Parathyroid adenoma (tissue), 2 donors: ENCODE results near the gene TBC1D22A.

ENCODE experiments used
- H2AFZ ChIP-seq: fragments of 300-600 bp; sonication (generic); one replicate; pipeline ENCODE4 v1.7.0; 2017; ENCODE audit warnings: antibody characterized with exemption, mild to moderate bottlenecking
- H3K27ac ChIP-seq: fragments of 300-600 bp; sonication (generic); one replicate; pipeline ENCODE4 v1.7.0; 2017
- H3K27me3 ChIP-seq: fragments of 300-600 bp; sonication (generic); one replicate; pipeline ENCODE4 v1.7.0; 2017; ENCODE audit warnings: low read length; ENCODE audit not compliant: control insufficient read depth, insufficient read depth
- H3K36me3 ChIP-seq: fragments of 300-600 bp; sonication (generic); one replicate; pipeline ENCODE4 v1.7.0; 2017; ENCODE audit warnings: low read length; ENCODE audit not compliant: control insufficient read depth, insufficient read depth
- H3K4me1 ChIP-seq: fragments of 300-600 bp; sonication (generic); one replicate; pipeline ENCODE4 v1.7.0; 2017; ENCODE audit warnings: control low read depth
- H3K4me2 ChIP-seq: fragments of 300-600 bp; sonication (generic); one replicate; pipeline ENCODE4 v1.7.0; 2017; ENCODE audit warnings: low read length
- H3K4me3 ChIP-seq: fragments of 300-600 bp; sonication (generic); one replicate; pipeline ENCODE4 v1.7.0; 2017; ENCODE audit warnings: low read depth, low read length
- H3K79me2 ChIP-seq: fragments of 300-600 bp; sonication (generic); one replicate; pipeline ENCODE4 v1.7.0; 2017; ENCODE audit warnings: control low read depth
- H3K9ac ChIP-seq: fragments of 300-600 bp; sonication (generic); one replicate; pipeline ENCODE4 v1.7.0; 2017; ENCODE audit warnings: mild to moderate bottlenecking
- H3K9me3 ChIP-seq: fragments of 300-600 bp; sonication (generic); one replicate; pipeline ENCODE4 v1.7.0; 2017; ENCODE audit warnings: low read length; ENCODE audit not compliant: control insufficient read depth
- CTCF ChIP-seq: fragments of 300-600 bp; sonication (generic); IDR thresholded peaks from one replicate; pipeline ENCODE4 v1.7.0; 2017; ENCODE audit warnings: antibody characterized with exemption, mild to moderate bottlenecking
- donor health status: primary hyperparathyroidism.

Gene TBC1D22A

GRCh38 chr22:46972256-46972655 is 209.8 kb downstream of the TBC1D22A start:
- no peak overlapping the region for H2AFZ ChIP-seq
- H3K79me2 ChIP-seq, result no peaks in the 10 kb centered on the region
- H3K9ac ChIP-seq, result no peak overlapping the region
- H3K4me2 ChIP-seq, result no peak overlapping the region
- no peak overlapping the region for H3K4me3 ChIP-seq
- H3K36me3 ChIP-seq, result no peaks in the 10 kb centered on the region
- no peaks in the 10 kb centered on the region for H3K4me1 ChIP-seq
- H3K27ac ChIP-seq, result no peak overlapping the region
- H3K27me3 ChIP-seq, result no peaks in the 10 kb centered on the region
- H3K9me3 ChIP-seq, result no peaks in the 10 kb centered on the region
- TF ChIP-seq CTCF, result no peak

DNA sequence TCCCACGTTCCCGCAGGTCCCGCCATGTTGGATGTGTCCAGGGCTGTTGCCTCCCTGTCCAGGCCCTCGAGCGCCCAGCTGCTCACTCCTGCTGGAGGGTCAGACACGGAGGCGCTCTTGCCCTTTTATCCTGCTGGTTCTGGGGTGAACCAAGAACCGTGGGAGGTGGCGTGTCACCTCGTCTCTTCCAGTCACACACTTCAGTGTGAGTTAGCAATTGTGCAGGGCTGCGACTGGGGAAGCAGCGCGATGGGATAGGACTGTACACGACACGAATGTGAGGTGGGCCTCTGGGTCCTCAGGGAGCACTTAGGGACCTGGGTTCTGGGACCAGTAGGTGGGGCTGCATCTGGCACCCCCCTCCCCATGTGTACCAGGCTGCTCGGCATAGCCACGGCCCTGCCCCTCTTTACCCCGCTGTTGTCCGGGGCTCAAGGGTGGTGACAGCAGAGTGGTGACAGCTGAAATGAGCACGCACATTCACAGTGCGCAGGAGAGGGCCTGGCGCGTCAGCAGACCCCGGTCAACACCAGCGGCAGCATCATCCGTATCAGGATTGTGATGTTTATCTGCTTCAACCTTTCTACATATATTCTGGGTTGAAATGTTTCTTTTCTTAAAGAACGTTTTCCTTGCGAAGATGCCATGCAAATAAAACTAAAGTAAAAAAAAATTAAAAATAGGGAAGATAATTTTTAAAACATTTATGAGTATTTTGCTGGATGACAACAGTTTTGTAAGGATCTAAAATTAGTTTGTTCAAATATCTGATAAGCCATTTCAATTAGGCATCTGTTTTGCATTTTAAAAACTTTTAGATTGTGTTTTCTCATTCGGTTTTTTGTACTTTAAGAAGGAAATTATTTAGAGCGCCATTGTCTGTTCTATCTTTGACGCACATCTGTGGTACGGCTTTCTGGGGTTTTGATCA is 210.7 kb downstream of the TBC1D22A start:
- no peaks in the 10 kb centered on the region for H3K36me3 ChIP-seq
- H3K79me2 ChIP-seq, result no peaks in the 10 kb centered on the region
- no peak overlapping the region for H2AFZ ChIP-seq
- no peaks in the 10 kb centered on the region for H3K9me3 ChIP-seq
- no peak overlapping the region for H3K27ac ChIP-seq
- no peak overlapping the region for H3K4me2 ChIP-seq
- H3K4me1 ChIP-seq, result no peaks in the 10 kb centered on the region
- H3K9ac ChIP-seq, result no peak overlapping the region
- H3K27me3 ChIP-seq, result no peaks in the 10 kb centered on the region
- H3K4me3 ChIP-seq, result no peak overlapping the region
- no peak for TF ChIP-seq CTCF

- H3K4me1 ChIP-seq, result no peaks in the 10 kb centered on the region
- H3K9ac ChIP-seq, result no peak overlapping the region
- H3K9me3 ChIP-seq, result no peaks in the 10 kb centered on the region
- H3K4me2 ChIP-seq, result no peak overlapping the region
- no peaks in the 10 kb centered on the region for H3K27me3 ChIP-seq
- TF ChIP-seq CTCF, result no peak
- no peak overlapping the region for H2AFZ ChIP-seq
- no peak overlapping the region for H3K4me3 ChIP-seq
- H3K79me2 ChIP-seq, result no peaks in the 10 kb centered on the region
- H3K36me3 ChIP-seq, result no peaks in the 10 kb centered on the region
- no peak overlapping the region for H3K27ac ChIP-seq
Observed at GRCh38 chr22:46974077-46974476, 211.6 kb downstream of the TBC1D22A start.

DNA sequence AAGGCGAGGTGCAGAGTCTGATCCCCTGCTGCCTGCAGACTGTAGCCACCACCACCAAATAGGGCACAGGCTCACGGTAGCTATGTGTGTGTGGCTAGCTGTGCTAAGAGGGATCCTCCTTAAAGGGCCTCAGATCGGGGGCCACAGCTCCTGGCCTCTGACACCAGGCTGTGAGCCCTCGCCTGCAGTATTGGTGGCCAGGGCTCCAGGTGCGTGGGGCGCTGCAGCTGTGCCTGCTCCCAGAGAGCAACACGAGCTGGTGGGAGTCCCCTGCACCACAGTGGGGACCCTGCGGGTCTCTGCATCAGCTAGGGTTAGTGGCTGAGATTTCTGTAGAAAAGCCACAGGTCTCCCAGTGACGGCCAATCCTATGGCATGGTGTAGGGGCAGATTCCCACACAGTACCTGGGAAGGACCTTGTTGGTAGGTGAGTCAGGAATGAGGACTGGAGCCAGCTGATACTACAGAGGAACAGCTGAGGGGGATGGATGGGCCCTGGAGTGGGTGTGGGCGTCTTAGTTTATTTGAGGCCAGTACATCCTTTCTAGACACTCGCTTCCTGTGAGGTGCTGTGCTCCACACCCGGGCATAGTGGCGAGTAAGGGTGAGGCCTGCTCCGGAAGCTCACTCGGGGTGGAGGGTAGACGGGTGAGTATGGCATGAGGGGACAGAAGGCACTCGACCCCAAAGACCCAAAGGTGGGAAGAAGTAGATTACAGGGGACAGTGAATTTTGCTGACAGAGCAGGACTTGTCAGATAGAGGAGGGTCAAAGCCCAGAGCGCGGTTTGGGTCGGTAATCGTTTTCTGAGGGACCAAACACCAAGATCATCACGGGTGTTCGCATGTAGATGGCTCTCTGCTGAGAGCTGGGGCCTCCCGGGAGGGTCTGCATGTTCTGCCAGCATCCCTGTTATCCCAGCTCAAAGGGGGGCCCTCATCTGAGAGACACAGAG is 212.5 kb downstream of the TBC1D22A start:
- Histone ChIP-seq H3K27me3 (no peaks in the 10 kb centered on the region), H2AFZ (no peak overlapping the region), H3K4me3 (no peak overlapping the region), H3K4me2 (no peak overlapping the region), H3K27ac (no peak overlapping the region), H3K36me3 (no peaks in the 10 kb centered on the region), H3K9me3 (no peaks in the 10 kb centered on the region), H3K9ac (no peak overlapping the region), H3K79me2 (no peaks in the 10 kb centered on the region), H3K4me1 (no peaks in the 10 kb centered on the region)
- no peak for TF ChIP-seq CTCF
